ENCODE results near the gene EHMT1.
A peak's percentile ranks its signal among the peaks of the same experiment; 100 is the strongest.

Gene EHMT1

DNA sequence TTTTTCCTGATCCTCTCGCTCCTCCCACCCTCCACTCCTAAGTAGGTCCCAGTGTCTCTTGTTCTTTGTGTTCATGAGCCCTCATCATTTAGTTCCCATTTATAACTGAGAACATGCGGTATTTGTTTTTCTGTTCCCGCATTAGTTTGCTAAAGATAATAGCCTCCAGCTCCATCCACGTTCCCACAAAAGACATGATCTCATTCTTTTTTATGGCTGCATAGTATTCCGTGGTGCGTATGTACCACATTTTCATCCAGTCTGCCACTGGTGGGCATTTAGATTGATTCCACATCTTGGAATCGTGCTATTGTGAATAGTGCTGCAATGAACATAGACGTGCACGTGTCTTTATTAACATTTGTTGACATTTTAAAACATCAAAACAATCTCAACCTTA is 224.6 kb downstream of the EHMT1 start:
- TF ChIP-seq CTCF (IDR thresholded peaks at IDR 0.05), result no peak
- no peaks in the 10 kb centered on the region for H3K27me3 ChIP-seq (ENCODE audit: control insufficient read depth, insufficient read depth, low read length)
- H3K27ac ChIP-seq, result no peak overlapping the region
- no peaks in the 10 kb centered on the region for H3K36me3 ChIP-seq (ENCODE audit: control insufficient read depth, insufficient read depth, low read length)
- H3K4me3 ChIP-seq (ENCODE audit: low read depth, low read length), result no peak overlapping the region
- no peak overlapping the region for H2AFZ ChIP-seq
- H3K4me1 ChIP-seq, result no peaks in the 10 kb centered on the region
- H3K4me2 ChIP-seq (ENCODE audit: low read length), result no peak overlapping the region
- H3K9ac ChIP-seq, result no peak overlapping the region
- no peaks in the 10 kb centered on the region for H3K79me2 ChIP-seq
- no peaks in the 10 kb centered on the region for H3K9me3 ChIP-seq (ENCODE audit: control insufficient read depth, low read length)

- no peak overlapping the region for H3K9ac ChIP-seq
- H3K9me3 ChIP-seq (ENCODE audit: control insufficient read depth, low read length), result no peaks in the 10 kb centered on the region
- H3K36me3 ChIP-seq (ENCODE audit: control insufficient read depth, insufficient read depth, low read length), result no peaks in the 10 kb centered on the region
- no peak overlapping the region for H3K4me3 ChIP-seq (ENCODE audit: low read depth, low read length)
- no peaks in the 10 kb centered on the region for H3K4me1 ChIP-seq
- H3K4me2 ChIP-seq (ENCODE audit: low read length), result peak overlapping the region; percentile 28
- TF ChIP-seq CTCF (IDR thresholded peaks at IDR 0.05), result no peak
- H3K27ac ChIP-seq, result no peak overlapping the region
- no peak overlapping the region for H2AFZ ChIP-seq
- H3K27me3 ChIP-seq (ENCODE audit: control insufficient read depth, insufficient read depth, low read length), result no peaks in the 10 kb centered on the region
- no peaks in the 10 kb centered on the region for H3K79me2 ChIP-seq
These were observed 232.9 kb downstream of the EHMT1 start for GRCh38 chr9:137851516-137852267.

DNA sequence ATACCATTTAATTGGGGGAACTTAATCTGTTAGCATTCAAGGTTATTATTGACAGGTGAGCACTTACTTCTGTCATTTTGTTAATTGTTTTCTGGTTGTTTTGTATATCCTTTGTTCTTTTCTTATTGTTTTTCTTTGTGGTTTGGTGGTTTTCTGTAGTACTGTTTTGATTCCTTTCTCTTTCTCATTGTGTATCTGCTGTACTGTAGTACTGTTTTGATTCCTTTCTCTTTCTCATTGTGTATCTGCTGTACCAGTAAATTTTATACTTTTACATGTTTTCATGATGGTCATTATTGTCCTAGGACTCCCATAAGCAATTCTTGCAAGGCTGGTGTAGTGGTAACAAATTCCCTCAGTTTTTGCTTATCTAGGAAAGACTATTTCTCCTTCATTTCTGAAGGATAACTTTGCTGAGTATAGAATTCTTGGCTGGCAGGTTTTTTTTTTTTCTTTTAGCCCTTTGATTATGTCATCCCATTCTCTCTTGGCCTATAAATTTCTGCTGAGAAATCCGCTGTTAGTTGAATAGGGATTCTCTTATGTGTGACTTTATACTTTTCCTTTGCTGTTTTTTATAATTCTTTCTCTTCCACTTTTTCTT is 234.7 kb downstream of the EHMT1 start:
- no peaks in the 10 kb centered on the region for H3K79me2 ChIP-seq
- H3K9ac ChIP-seq, result no peak overlapping the region
- no peak overlapping the region for H2AFZ ChIP-seq
- no peaks in the 10 kb centered on the region for H3K36me3 ChIP-seq (ENCODE audit: control insufficient read depth, insufficient read depth, low read length)
- no peaks in the 10 kb centered on the region for H3K9me3 ChIP-seq (ENCODE audit: control insufficient read depth, low read length)
- no peaks in the 10 kb centered on the region for H3K4me1 ChIP-seq
- TF ChIP-seq CTCF (IDR thresholded peaks at IDR 0.05), result no peak
- no peak overlapping the region for H3K27ac ChIP-seq
- no peaks in the 10 kb centered on the region for H3K27me3 ChIP-seq (ENCODE audit: control insufficient read depth, insufficient read depth, low read length)
- no peak overlapping the region for H3K4me3 ChIP-seq (ENCODE audit: low read depth, low read length)
- H3K4me2 ChIP-seq (ENCODE audit: low read length), result no peak overlapping the region

GRCh38 chr9:137860361-137860760 is 241.6 kb downstream of the EHMT1 start:
- Histone ChIP-seq H3K36me3 (ENCODE audit: control insufficient read depth, insufficient read depth, low read length) (no peaks in the 10 kb centered on the region), H3K79me2 (no peaks in the 10 kb centered on the region), H3K4me2 (ENCODE audit: low read length) (no peak overlapping the region), H3K4me1 (no peaks in the 10 kb centered on the region), H3K4me3 (ENCODE audit: low read depth, low read length) (no peak overlapping the region), H3K9me3 (ENCODE audit: control insufficient read depth, low read length) (no peaks in the 10 kb centered on the region), H3K9ac (no peak overlapping the region), H3K27me3 (ENCODE audit: control insufficient read depth, insufficient read depth, low read length) (no peaks in the 10 kb centered on the region), H3K27ac (no peak overlapping the region), H2AFZ (no peak overlapping the region)
- TF ChIP-seq CTCF (IDR thresholded peaks at IDR 0.05), result no peak
